Lower leg skin (tissue), 3 donors: ENCODE measurements around the gene CPXM2.

Experiments
- POLR2A ChIP-seq, 2 donors: fragments of 450-650 bp; IDR thresholded peaks; one replicate each; pipeline ENCODE4 v1.6.1; 2016 to 2017; ENCODE audit warnings: antibody characterized with exemption in 2 of 2, mild to moderate bottlenecking in 1 of 2, moderate library complexity in 1 of 2
- TF ChIP-seq, protein P1 (sequence below), 3 donors: fragments of 450-650 bp; IDR thresholded peaks; one replicate each; pipeline ENCODE4 v1.5.1; 2016; ENCODE audit warnings: antibody characterized with exemption in 3 of 3, mild to moderate bottlenecking in 3 of 3, moderate library complexity in 2 of 3

GRCh38 chr10:123870260-123870659 is 21.3 kb downstream of the CPXM2 start:
- TF ChIP-seq, protein P1, sequence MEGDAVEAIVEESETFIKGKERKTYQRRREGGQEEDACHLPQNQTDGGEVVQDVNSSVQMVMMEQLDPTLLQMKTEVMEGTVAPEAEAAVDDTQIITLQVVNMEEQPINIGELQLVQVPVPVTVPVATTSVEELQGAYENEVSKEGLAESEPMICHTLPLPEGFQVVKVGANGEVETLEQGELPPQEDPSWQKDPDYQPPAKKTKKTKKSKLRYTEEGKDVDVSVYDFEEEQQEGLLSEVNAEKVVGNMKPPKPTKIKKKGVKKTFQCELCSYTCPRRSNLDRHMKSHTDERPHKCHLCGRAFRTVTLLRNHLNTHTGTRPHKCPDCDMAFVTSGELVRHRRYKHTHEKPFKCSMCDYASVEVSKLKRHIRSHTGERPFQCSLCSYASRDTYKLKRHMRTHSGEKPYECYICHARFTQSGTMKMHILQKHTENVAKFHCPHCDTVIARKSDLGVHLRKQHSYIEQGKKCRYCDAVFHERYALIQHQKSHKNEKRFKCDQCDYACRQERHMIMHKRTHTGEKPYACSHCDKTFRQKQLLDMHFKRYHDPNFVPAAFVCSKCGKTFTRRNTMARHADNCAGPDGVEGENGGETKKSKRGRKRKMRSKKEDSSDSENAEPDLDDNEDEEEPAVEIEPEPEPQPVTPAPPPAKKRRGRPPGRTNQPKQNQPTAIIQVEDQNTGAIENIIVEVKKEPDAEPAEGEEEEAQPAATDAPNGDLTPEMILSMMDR (IDR thresholded peaks at IDR 0.05) = no peak
- TF ChIP-seq POLR2A (IDR thresholded peaks at IDR 0.05) = no peak
